ENCODE results near the gene LMX1B. TPM values are rescaled to one million over a fixed set of nuclear protein-coding genes. Genes with fewer than 3 reads are reported as not detected.

LMX1B gene
- total RNA-seq, 1 experiment from 2014 or later: not detected

GRCh38 chr9:126614088-126614454, 343 bp downstream of the LMX1B start:
- Histone ChIP-seq H3K79me2 (ENCODE audit: low read length) (no peaks in the 10 kb centered on the region), H3K9ac (ENCODE audit: low read length) (no peak overlapping the region), H3K36me3 (ENCODE audit: insufficient read depth, low read length) (no peaks in the 10 kb centered on the region), H3K9me3 (ENCODE audit: low read length) (no peaks in the 10 kb centered on the region), H3K4me1 (ENCODE audit: low read length) (no peaks in the 10 kb centered on the region), H4K20me1 (ENCODE audit: insufficient read depth, low read depth, low read length) (no peaks in the 10 kb centered on the region), H3K27me3 (ENCODE audit: low read length) (no peaks in the 10 kb centered on the region), H3K4me3 (ENCODE audit: low read length) (no peak overlapping the region), H3K4me2 (ENCODE audit: low read depth, low read length, poor library complexity, severe bottlenecking) (no peak overlapping the region), H2AFZ (ENCODE audit: low read length) (no peak overlapping the region), H3K9me2 (replicated peaks; ENCODE audit: insufficient read depth, low read length) (no peaks in the 10 kb centered on the region), H3K27ac (ENCODE audit: low read length) (no peak overlapping the region)
- no peak for DNase-seq

GRCh38 chr9:126614455-126615244, 922 bp downstream of the LMX1B start:
- no peak overlapping the region for H3K4me3 ChIP-seq (ENCODE audit: low read length)
- H3K79me2 ChIP-seq (ENCODE audit: low read length): no peaks in the 10 kb centered on the region
- H3K36me3 ChIP-seq (ENCODE audit: insufficient read depth, low read length): no peaks in the 10 kb centered on the region
- H3K4me2 ChIP-seq (ENCODE audit: low read depth, low read length, poor library complexity, severe bottlenecking): no peak overlapping the region
- no peaks in the 10 kb centered on the region for H3K9me2 ChIP-seq (replicated peaks; ENCODE audit: insufficient read depth, low read length)
- no peaks in the 10 kb centered on the region for H3K4me1 ChIP-seq (ENCODE audit: low read length)
- H2AFZ ChIP-seq (ENCODE audit: low read length): no peak overlapping the region
- DNase-seq: no peak
- H3K27me3 ChIP-seq (ENCODE audit: low read length): no peaks in the 10 kb centered on the region
- H3K27ac ChIP-seq (ENCODE audit: low read length): no peak overlapping the region
- no peaks in the 10 kb centered on the region for H3K9me3 ChIP-seq (ENCODE audit: low read length)
- H3K9ac ChIP-seq (ENCODE audit: low read length): no peak overlapping the region
- H4K20me1 ChIP-seq (ENCODE audit: insufficient read depth, low read depth, low read length): no peaks in the 10 kb centered on the region

GRCh38 chr9:126615245-126615790, 1.6 kb downstream of the LMX1B start:
- no peaks in the 10 kb centered on the region for H3K9me2 ChIP-seq (replicated peaks; ENCODE audit: insufficient read depth, low read length)
- no peak overlapping the region for H3K4me3 ChIP-seq (ENCODE audit: low read length)
- no peaks in the 10 kb centered on the region for H3K36me3 ChIP-seq (ENCODE audit: insufficient read depth, low read length)
- no peaks in the 10 kb centered on the region for H3K9me3 ChIP-seq (ENCODE audit: low read length)
- no peaks in the 10 kb centered on the region for H3K79me2 ChIP-seq (ENCODE audit: low read length)
- no peaks in the 10 kb centered on the region for H3K4me1 ChIP-seq (ENCODE audit: low read length)
- H3K27ac ChIP-seq (ENCODE audit: low read length): no peak overlapping the region
- H3K27me3 ChIP-seq (ENCODE audit: low read length): no peaks in the 10 kb centered on the region
- no peak overlapping the region for H2AFZ ChIP-seq (ENCODE audit: low read length)
- no peaks in the 10 kb centered on the region for H4K20me1 ChIP-seq (ENCODE audit: insufficient read depth, low read depth, low read length)
- no peak overlapping the region for H3K9ac ChIP-seq (ENCODE audit: low read length)
- H3K4me2 ChIP-seq (ENCODE audit: low read depth, low read length, poor library complexity, severe bottlenecking): no peak overlapping the region
- no peak for DNase-seq

- no peak for DNase-seq
- no peak overlapping the region for H3K9ac ChIP-seq (ENCODE audit: low read length)
- no peaks in the 10 kb centered on the region for H3K36me3 ChIP-seq (ENCODE audit: insufficient read depth, low read length)
- no peaks in the 10 kb centered on the region for H3K4me1 ChIP-seq (ENCODE audit: low read length)
- H3K27ac ChIP-seq (ENCODE audit: low read length): no peak overlapping the region
- no peaks in the 10 kb centered on the region for H3K27me3 ChIP-seq (ENCODE audit: low read length)
- H3K79me2 ChIP-seq (ENCODE audit: low read length): no peaks in the 10 kb centered on the region
- H3K9me3 ChIP-seq (ENCODE audit: low read length): no peaks in the 10 kb centered on the region
- H3K4me3 ChIP-seq (ENCODE audit: low read length): no peak overlapping the region
- no peaks in the 10 kb centered on the region for H4K20me1 ChIP-seq (ENCODE audit: insufficient read depth, low read depth, low read length)
- no peak overlapping the region for H2AFZ ChIP-seq (ENCODE audit: low read length)
- no peak overlapping the region for H3K4me2 ChIP-seq (ENCODE audit: low read depth, low read length, poor library complexity, severe bottlenecking)
- H3K9me2 ChIP-seq (replicated peaks; ENCODE audit: insufficient read depth, low read length): no peaks in the 10 kb centered on the region
These were observed 2.2 kb downstream of the LMX1B start for GRCh38 chr9:126615791-126616447.

GRCh38 chr9:126616521-126616976, 2.8 kb downstream of the LMX1B start:
- Histone ChIP-seq H3K27ac (ENCODE audit: low read length) (no peak overlapping the region), H3K27me3 (ENCODE audit: low read length) (no peaks in the 10 kb centered on the region), H3K9ac (ENCODE audit: low read length) (no peak overlapping the region), H3K36me3 (ENCODE audit: insufficient read depth, low read length) (no peaks in the 10 kb centered on the region), H3K79me2 (ENCODE audit: low read length) (no peaks in the 10 kb centered on the region), H4K20me1 (ENCODE audit: insufficient read depth, low read depth, low read length) (no peaks in the 10 kb centered on the region), H3K4me1 (ENCODE audit: low read length) (no peaks in the 10 kb centered on the region), H3K4me2 (ENCODE audit: low read depth, low read length, poor library complexity, severe bottlenecking) (no peak overlapping the region), H2AFZ (ENCODE audit: low read length) (no peak overlapping the region), H3K9me2 (replicated peaks; ENCODE audit: insufficient read depth, low read length) (no peaks in the 10 kb centered on the region), H3K9me3 (ENCODE audit: low read length) (no peaks in the 10 kb centered on the region), H3K4me3 (ENCODE audit: low read length) (no peak overlapping the region)
- DNase-seq: no peak

- Histone ChIP-seq H3K27ac (ENCODE audit: low read length) (no peak overlapping the region), H3K79me2 (ENCODE audit: low read length) (no peaks in the 10 kb centered on the region), H3K36me3 (ENCODE audit: insufficient read depth, low read length) (no peaks in the 10 kb centered on the region), H3K9me2 (replicated peaks; ENCODE audit: insufficient read depth, low read length) (no peaks in the 10 kb centered on the region), H3K4me2 (ENCODE audit: low read depth, low read length, poor library complexity, severe bottlenecking) (no peak overlapping the region), H2AFZ (ENCODE audit: low read length) (no peak overlapping the region), H3K9ac (ENCODE audit: low read length) (no peak overlapping the region), H3K4me3 (ENCODE audit: low read length) (no peak overlapping the region), H4K20me1 (ENCODE audit: insufficient read depth, low read depth, low read length) (no peaks in the 10 kb centered on the region), H3K27me3 (ENCODE audit: low read length) (no peaks in the 10 kb centered on the region), H3K9me3 (ENCODE audit: low read length) (no peaks in the 10 kb centered on the region), H3K4me1 (ENCODE audit: low read length) (no peaks in the 10 kb centered on the region)
- no peak for DNase-seq
These were observed 3.5 kb downstream of the LMX1B start for GRCh38 chr9:126617003-126617822.

GRCh38 chr9:126617823-126618165, 4.1 kb downstream of the LMX1B start:
- H3K9me3 ChIP-seq (ENCODE audit: low read length): no peaks in the 10 kb centered on the region
- H4K20me1 ChIP-seq (ENCODE audit: insufficient read depth, low read depth, low read length): no peaks in the 10 kb centered on the region
- H3K79me2 ChIP-seq (ENCODE audit: low read length): no peaks in the 10 kb centered on the region
- DNase-seq: no peak
- H3K27me3 ChIP-seq (ENCODE audit: low read length): no peaks in the 10 kb centered on the region
- no peak overlapping the region for H3K4me2 ChIP-seq (ENCODE audit: low read depth, low read length, poor library complexity, severe bottlenecking)
- H3K36me3 ChIP-seq (ENCODE audit: insufficient read depth, low read length): no peaks in the 10 kb centered on the region
- H3K9me2 ChIP-seq (replicated peaks; ENCODE audit: insufficient read depth, low read length): no peaks in the 10 kb centered on the region
- H2AFZ ChIP-seq (ENCODE audit: low read length): no peak overlapping the region
- H3K4me1 ChIP-seq (ENCODE audit: low read length): no peaks in the 10 kb centered on the region
- H3K9ac ChIP-seq (ENCODE audit: low read length): no peak overlapping the region
- H3K27ac ChIP-seq (ENCODE audit: low read length): no peak overlapping the region
- no peak overlapping the region for H3K4me3 ChIP-seq (ENCODE audit: low read length)

GRCh38 chr9:126618190-126618584, 4.5 kb downstream of the LMX1B start:
- H3K4me3 ChIP-seq (ENCODE audit: low read length): no peak overlapping the region
- H3K27me3 ChIP-seq (ENCODE audit: low read length): no peaks in the 10 kb centered on the region
- no peak overlapping the region for H3K4me2 ChIP-seq (ENCODE audit: low read depth, low read length, poor library complexity, severe bottlenecking)

More at GRCh38 chr9:126618190-126618584, 4.5 kb downstream of the LMX1B start:
- H3K9me2 ChIP-seq (replicated peaks; ENCODE audit: insufficient read depth, low read length): no peaks in the 10 kb centered on the region
- H3K79me2 ChIP-seq (ENCODE audit: low read length): no peaks in the 10 kb centered on the region
- H3K9me3 ChIP-seq (ENCODE audit: low read length): no peaks in the 10 kb centered on the region
- no peak overlapping the region for H3K27ac ChIP-seq (ENCODE audit: low read length)
- no peaks in the 10 kb centered on the region for H4K20me1 ChIP-seq (ENCODE audit: insufficient read depth, low read depth, low read length)
- no peak overlapping the region for H3K9ac ChIP-seq (ENCODE audit: low read length)
- DNase-seq: no peak
- H3K36me3 ChIP-seq (ENCODE audit: insufficient read depth, low read length): no peaks in the 10 kb centered on the region
- no peak overlapping the region for H2AFZ ChIP-seq (ENCODE audit: low read length)
- H3K4me1 ChIP-seq (ENCODE audit: low read length): no peaks in the 10 kb centered on the region

All from Karpas-422 (cell line).